GM19395 (cell line): ENCODE results near the gene RIF1.

ENCODE experiments used
- ATAC-seq: cut with Tn5 transposase; IDR thresholded peaks from one replicate; pipeline ENCODE4 v1.9.1; 2021; ENCODE audit warnings: mild to moderate bottlenecking, moderate library complexity; ENCODE audit not compliant: unreplicated experiment

RIF1 gene

GRCh38 chr2:151409601-151410484, at the start of gene RIF1:
Gene RIF1, plus strand, starts transcription at chr2:151409902. Its CDS starts 522 bp downstream, at chr2:151410424.
- peak; percentile 96 for ATAC-seq

GRCh38 chr2:151361674-151362370, 47.9 kb upstream of the RIF1 start:
- ATAC-seq = no peak

- ATAC-seq = peak; percentile 69
Measured at GRCh38 chr2:151363709-151364108, 46.0 kb upstream of the RIF1 start.

GRCh38 chr2:151367571-151367970, 42.1 kb upstream of the RIF1 start:
- ATAC-seq = no peak

GRCh38 chr2:151374436-151374835, 35.3 kb upstream of the RIF1 start:
- peak; percentile 97 for ATAC-seq

- no peak for ATAC-seq
Measured at GRCh38 chr2:151379169-151379568, 30.5 kb upstream of the RIF1 start.

GRCh38 chr2:151380580-151381235, 29.0 kb upstream of the RIF1 start:
- ATAC-seq = no peak

GRCh38 chr2:151381266-151381665, 28.4 kb upstream of the RIF1 start:
- no peak for ATAC-seq

- no peak for ATAC-seq
Measured at GRCh38 chr2:151388011-151388410, 21.7 kb upstream of the RIF1 start.

- no peak for ATAC-seq
Measured at GRCh38 chr2:151391436-151391835, 18.3 kb upstream of the RIF1 start.

- no peak for ATAC-seq
Measured at GRCh38 chr2:151394509-151394908, 15.2 kb upstream of the RIF1 start.

GRCh38 chr2:151395509-151396374, 14.0 kb upstream of the RIF1 start:
- no peak for ATAC-seq

GRCh38 chr2:151399981-151400380, 9.7 kb upstream of the RIF1 start:
- no peak for ATAC-seq

GRCh38 chr2:151401149-151401548, 8.6 kb upstream of the RIF1 start:
- no peak for ATAC-seq

- no peak for ATAC-seq
Measured at GRCh38 chr2:151403914-151404313, 5.8 kb upstream of the RIF1 start.

GRCh38 chr2:151405376-151405775, 4.3 kb upstream of the RIF1 start:
- no peak for ATAC-seq

- ATAC-seq = no peak
Measured at GRCh38 chr2:151407281-151407680, 2.4 kb upstream of the RIF1 start.

- ATAC-seq = no peak
Measured at GRCh38 chr2:151408788-151409600, 708 bp upstream of the RIF1 start.

- ATAC-seq = peak; percentile 38
Measured at GRCh38 chr2:151410485-151410834, 758 bp downstream of the RIF1 start.

- ATAC-seq = no peak
Measured at GRCh38 chr2:151417650-151418049, 7.9 kb downstream of the RIF1 start.
